HG03095 (cell line): ENCODE results near the gene ZNF777.

Experiments
- ATAC-seq: cut with Tn5 transposase; IDR thresholded peaks from one replicate; pipeline ENCODE4 v1.9.1; 2021; ENCODE audit warnings: moderate library complexity; ENCODE audit not compliant: unreplicated experiment

Gene ZNF777

DNA sequence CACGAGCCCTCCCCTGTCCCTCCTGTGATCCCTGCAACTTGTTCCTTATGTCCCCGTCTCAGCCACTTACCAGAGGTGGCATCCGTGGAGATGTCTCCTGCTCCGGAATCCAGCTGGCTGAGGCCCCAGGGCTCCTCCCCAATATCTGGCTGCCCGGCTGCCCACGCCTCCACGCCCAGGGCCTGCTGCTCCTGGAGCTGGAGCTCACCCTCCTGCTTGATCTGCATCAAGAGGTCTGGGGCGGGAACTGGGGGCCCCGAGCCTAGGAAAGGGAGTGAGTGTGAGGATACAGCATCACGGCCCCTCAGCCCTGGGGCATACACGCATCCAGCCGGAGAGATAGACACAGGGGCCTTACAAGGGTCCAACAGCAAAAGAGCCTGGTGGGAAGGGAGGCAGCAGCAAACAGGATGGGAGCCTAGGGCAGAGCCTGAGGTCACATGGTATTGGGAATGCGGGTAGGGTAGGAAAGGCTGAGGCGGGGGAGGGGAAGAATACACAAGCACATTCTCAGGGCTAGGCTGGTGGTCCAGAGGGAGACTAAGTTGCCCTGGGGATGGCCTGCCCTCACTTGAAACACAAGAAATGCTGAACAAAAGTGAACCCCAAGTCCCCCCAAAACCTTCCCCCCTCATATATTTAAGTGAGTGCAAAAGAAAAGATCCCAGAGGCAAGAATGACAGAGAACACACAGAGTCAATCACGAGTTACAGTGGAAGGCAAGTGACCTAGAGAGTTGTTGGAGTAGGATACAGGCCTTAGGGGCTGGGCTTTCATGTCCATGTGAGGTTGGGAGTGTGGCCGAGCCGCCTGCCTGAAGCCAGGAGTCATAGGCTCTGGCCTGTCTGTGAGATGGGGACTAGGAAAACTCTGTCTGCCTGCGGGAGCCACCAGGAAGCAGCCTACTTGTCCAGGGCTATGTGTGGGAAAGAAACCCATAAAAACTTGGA is 16.9 kb upstream of the ZNF777 start:
- ATAC-seq = no peak

DNA sequence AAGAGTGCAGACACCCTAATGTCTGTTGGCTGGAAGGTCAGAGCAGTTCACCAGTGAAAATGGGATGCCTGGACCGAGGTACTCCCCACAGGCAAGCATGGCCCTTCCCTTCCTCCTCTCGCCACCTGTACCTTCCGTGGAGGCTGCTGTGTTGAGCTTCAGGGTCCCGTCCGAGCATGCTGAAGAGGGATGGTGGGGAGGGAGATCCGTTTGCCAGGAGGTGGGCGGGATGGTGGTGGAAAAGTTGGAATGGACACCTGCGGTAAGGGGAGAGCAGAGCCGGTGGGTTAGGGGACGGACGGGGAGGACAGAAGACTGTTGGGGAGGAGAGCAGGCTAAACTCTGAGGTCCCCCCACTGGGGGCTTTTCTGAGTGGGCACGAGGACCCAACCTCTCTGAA is 15.9 kb upstream of the ZNF777 start:
- no peak for ATAC-seq

DNA sequence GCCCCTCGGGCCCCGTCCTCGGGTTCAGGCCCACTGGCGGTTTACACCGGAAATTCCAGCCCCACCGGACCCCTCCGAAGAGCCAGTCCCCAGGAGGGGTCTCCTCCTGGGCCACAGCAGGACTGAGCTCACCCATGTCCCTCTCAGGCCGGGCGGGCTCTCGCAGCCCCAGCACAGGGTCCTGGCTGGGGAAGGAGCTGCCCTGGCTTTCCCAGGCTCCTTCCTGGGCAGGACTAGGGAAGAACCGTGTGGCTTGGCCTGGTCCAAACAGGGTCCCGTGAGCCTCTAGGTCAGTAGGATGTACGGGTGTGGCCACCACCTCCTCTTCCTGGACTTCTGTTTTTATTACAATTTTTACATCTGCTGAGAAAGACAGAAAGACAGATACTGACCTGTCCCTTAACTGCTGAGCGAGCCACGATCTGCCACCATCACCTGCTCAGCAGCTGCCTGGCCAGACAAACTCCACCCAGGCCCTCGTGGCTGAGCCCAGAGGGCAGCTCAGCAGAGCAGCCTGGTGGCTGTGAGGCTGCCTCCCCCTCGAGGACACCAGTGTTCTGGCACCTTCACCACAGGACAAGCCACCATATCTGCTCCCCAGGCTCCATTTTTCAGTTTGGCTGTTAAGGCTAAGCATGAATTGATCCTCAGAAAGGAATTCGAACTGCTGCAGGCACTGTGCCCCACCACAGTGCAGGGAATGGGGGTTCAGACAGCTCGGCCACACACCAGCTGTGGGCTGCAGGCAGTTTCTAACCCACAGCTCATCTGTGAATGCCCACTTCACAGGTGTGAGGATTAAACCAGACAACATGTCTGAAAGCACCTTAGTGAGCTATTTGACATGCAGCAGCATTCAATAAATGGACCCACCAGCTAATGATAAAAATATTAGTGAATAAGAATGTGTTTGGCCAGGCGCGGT is 14.5 kb upstream of the ZNF777 start:
- no peak for ATAC-seq

DNA sequence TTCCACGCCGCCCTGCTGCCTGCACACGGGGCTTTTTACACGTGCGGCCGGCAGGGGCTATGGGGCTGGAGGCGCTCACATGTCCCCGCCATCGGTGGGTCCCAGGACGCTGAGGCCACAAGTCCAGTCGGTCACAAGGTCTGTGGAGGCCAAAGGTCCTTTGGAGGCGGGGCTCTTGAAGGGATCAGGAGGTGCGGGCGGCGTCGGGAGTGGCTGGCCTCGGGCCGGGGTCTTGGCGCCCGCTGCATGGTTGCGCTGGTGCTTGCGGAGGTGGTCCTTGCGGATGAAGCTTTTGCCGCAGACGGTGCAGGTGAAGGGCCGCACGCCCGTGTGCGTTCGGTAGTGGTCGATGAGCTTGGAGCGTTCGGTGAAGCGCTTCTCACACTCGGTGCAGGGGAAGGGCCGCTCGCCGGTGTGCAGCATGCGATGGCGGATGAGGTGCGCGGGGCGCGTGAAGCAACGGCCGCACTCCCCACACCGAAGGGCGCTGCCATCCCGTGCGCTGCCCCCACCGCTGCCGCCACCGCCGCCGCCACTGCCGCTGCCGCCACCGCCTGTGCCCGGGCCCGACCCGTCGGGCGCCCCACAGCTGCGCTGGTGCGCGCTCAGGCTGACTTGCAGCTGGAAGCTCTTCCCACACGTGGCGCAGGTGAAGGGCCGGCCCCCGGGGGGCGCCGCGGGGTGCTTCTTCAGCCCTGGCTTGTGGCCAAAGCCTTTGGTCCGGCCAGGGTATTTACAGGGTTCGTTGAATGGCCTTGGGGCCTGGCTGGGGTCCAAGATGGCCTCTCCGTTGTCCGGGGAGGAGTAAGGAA is 13.7 kb upstream of the ZNF777 start:
- ATAC-seq = no peak

DNA sequence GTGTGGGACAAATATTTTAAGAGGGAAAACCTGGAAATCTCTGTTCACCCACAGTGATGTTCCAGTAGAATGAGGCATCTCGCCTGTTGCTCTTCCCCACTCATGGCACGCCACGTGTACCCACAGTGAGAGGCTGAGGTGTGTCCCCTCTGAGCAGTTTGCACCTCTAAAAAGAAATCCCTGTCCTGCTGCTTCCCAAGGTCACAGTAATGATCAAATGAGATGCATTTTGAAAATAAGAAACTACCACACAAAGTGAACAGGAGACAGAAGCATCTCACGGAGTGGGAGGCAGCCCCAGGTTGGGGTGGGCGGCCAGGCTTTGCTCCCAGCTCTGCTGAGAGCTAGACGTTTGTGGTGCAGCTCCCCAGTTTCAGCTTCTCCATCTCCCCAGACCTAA is 12.4 kb upstream of the ZNF777 start:
- no peak for ATAC-seq

DNA sequence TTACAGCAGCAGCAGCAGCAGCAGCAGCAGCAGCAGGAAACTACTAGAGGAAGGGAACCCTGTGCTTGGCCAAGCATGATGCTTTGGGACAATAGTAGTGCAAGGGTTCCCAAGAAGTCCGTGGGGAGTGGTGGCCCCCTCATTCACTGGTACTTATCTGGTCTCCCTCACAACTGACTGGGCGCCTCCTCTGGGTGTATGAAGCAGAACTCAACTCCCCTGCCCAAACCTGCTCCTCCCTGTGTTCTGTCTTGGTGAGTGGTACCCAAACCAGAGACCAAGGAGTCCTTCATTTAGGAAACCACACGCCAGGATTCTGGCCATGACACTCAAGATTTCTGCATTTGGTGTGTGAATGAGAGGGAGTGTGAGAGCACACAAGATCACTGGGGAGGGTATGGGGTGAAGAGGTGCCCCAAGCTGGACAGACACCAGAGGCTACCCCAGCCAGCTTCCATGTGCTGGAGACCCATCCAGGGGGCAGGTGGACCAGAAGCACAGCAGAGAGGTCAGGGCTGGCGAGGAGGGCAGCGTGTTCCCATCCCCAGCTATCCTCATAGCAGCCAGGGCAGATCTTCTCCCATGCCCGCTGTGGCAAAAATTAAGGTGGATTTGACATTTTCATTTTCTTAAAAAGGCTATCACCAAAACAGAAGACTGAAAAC is 10.6 kb upstream of the ZNF777 start:
- no peak for ATAC-seq

DNA sequence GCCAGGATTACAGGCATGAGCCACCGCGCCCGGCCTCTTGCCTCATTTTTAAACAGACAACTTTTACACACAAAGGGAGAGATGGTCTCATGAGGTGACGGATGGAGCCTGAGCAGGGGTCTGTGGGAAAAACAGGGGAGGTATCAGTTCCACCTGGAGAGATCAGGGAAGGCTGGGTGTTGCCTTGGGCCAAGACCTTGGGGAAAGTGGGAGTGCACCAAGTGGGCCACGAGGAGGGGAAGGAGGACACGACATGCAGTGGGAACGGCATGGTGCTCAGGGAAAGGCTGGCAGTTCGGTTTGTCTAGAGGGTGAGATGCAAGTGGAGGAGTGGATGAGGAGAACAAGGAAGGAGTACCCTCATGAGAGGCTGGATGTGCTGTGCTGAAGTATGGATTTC is 8.9 kb upstream of the ZNF777 start:
- no peak for ATAC-seq

DNA sequence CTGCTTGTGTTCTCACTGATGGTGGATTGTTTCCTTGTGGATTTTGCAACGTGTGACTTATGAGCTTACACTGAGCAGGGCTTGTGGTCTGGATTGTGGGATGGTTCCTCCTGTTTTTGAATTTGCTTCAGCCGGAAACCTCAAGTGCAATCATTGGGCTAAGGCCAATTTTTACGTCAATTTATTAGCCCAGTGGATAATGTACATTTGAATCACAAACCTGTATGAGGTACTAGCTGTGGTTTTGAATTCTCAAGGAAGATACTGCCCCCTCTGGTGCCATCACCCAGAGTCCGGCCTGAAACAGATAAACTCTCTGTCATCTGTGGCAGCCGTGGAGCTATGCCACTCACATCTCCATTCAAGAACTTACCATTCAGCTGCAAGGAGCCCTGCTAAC is 7.3 kb upstream of the ZNF777 start:
- ATAC-seq = no peak

DNA sequence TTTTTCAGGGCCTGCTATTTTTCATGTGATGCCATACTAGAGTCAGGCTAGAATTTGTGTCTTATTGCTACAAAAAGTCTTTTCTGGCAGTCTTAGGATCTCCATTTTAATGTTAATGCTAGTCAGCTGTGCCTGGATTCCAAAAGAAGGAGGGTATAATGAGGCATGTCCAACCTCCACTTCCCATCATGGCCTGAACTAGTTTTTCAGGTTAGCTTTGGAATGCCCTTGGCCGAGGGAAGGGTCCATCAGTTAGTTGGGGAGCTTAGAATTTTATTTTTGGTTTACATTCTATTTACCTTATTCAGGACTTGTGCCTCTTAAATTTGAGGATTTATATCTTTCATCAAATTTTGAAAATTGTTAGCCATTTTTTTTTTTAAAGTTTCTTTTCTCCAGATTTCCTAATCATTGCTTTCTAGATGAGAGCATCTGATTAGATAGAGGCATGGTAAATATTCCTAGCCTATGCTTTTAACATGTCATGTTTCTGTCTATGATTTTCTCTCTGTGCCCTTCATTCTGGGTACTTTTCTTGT is 6.5 kb upstream of the ZNF777 start:
- ATAC-seq = no peak

DNA sequence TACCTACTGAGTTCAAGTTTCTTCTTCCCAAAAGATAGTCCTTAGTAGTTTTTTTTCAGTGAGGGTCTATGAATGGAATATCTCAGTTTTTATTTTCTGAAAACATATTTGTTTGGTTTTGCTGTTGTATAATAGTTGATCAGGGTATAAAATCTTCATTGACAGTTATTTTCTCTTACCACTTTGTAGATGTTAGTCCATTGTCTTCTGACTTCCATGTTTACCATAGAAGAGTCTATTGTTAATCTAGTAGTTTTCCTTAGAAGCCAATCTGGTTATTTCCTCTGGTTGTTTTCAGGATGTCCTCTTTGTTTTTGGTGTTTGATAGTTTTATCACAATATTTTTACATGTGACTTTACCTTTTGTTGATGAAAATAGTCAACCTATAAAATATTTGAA is 5.5 kb upstream of the ZNF777 start:
- no peak for ATAC-seq

DNA sequence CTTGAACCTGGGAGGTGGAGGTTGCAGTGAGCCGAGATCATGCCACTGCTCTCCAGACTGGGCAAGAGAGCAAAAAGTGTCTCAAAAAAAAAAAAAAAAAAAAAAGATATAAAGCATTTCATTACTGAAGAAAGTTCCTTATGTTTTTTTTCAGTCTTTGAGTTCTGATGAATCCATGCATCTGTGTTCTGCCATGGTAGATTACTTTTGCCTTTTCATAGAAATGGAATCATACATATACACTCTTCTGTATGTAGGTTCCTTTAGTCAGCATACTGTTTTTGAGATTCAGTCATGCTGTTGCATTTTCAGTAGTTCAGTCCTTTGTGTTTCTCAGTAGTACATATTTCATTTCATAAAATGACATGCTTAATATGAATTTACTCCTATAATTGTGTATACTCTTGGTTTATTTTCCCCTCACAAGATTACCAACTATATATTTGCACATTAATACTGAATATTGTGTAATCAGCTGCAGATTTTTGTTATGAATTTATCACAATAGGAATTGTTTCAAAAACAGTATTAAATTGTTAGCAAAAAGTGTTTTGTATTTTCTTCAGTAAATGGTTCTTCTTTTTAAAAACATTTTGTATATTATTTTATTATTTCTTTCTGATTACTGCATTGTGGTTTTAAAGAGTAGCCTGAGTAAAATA is 2.8 kb upstream of the ZNF777 start:
- ATAC-seq = no peak

DNA sequence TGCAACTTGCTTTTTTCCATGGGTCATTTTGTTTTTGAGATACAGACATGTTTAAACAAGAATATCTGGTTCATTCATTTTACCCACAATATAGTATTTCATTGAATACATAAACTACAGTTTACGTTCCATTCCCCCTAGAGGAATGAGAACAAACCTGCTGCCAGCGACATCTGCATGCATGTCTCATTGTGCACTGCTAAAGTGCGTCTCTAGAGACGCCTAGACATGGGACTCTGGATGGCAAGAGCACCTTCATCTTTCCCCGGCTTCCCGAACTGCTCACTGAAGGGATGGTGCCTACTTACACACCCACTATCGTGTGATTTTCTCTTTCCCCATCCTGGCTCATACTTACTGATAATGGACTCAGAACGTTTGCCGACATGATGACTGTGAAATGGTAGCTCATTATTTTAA is 1.2 kb upstream of the ZNF777 start:
- ATAC-seq = no peak

DNA sequence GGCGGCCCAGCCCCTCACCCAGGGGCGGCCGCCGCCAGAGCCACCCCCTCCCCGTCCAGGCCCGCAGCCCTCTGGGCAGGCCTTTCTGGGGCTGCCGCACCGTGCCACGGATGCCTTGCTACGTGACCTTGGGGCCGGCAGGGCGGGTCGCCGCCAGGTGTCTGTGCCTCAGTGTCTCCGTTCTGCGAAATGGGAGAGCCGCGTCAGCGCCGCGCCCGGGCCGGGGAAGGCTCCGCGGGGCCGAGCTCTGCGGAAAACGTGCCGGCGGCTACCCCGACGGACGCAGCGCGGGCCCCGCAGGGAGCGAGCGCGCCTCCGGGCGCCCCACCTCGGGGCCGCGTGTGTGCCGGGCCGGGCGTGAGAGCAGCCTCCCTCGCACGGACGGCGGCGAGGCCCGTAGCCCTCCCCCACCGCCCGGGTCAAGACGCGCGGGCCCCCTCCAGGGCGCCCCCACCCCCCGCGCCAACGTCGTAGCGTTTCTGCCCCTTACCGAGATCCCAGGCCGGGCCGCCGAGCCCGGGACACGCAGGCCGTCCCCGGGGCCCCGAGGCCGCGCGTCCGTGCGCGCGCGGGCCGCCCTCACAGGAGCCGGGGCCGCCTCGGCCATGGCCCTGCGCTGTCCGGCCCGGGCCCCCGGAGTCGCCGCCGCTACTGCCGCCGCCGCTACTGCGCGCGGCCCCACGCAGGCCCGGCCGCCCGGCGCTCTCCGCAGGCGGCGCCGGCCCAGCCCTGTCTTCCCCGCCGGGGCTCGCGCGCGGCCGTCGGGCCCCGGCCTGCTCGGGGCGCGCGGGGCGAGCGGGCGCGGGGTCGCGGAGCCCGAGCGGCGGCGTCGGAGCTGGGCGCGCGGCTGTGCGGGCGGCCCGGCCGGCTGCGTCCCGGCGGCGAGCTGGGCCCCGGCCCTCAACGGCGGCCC is 1.1 kb downstream of the ZNF777 start:
- peak; percentile 36 for ATAC-seq

DNA sequence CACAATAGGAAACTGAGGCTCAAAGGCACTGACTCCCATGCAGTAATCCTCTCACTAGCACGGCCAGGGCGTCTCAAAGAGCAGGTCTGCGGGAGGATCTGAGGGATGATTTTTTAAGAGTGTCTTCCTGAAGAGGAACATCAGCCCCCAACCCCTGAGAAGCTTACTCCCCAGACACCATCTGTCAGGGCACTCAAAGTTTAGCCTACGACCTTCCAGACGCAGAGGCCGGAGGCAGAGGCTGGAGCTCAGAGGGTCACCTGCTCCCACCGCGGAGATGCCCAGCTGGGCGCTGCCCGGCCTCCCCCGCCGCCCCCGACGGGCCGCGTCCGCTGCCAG is 1.7 kb downstream of the ZNF777 start:
- no peak for ATAC-seq

DNA sequence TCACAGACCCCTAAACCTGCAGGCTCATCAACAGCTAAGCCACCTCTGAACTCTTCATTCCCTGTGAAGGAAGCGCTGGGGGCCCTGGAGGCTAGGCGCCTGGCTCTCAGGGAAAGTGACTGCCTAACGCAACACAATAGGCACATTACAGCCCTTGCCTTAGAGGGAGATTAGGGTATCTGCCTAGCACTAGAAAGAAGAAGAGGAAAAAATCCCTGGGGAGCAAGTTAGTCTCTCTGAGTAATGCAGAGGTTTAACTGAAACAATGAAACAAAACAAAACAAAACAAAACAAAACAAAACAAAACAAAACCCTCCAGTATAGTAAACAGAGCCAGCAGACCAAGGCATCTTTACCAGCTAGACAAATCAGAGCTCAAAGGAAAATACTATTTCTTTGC is 2.6 kb downstream of the ZNF777 start:
- ATAC-seq = no peak

DNA sequence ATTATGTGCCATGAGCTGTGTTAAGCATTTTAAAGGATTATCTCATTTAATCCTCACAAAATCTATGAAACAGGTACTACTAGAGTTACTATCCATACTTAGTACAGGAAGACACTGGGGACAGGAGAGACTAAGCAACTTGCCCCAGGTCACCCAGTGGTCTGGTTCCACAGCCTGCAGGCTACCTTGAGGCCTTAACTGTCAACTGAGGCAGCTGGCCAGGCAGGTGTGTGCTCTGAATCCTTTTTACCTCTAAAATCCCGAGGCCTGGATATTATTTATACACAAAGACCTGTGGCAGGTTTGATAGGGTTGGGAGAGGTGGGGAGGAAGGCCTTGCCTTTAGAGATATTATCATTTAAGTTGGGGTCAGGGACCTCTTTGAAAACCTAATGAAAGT is 3.1 kb downstream of the ZNF777 start:
- no peak for ATAC-seq

DNA sequence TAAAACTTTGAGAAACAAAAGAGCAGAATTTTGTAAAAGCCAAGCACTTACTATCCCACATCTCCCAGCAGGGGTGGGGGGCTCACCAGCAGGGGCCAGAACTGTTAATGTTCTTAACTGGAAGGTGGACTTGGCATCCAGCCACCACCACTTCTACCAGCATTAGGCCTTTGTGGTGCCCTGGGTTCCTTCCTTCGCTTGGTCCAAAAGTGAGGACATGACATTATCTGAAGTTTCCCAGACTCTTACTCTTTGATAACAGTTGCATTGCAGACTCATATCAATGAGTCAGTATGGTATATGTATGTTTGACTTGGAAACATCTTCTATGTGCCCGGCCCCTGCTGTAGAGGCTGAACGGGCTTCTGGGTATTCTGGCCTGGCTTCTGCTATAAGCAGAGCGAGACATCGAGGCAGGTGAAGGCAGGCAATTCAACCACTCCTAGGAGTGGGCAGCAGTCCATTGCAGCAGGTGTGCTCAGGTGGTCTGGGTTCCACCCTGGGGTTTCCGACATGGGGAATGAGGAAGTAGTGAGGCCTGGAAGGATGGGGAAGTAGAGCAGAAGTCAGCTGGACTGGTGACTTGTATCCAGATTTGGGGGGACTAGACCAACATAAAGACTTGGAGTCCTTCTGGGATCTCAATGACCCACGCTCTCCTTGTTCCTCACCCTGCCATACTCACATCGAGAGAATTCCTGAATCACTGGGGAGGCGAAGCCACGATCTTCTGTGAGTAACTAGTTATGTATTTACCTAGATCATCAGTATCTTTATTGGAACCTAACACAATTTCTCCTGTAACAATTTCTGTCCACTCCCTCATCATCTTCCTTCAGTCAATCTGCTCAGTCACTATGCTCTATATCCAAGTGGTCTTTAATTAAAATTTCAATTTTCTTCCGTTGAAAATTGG is 4.1 kb downstream of the ZNF777 start:
- ATAC-seq = no peak
